Karpas-422 (cell line): ENCODE results near the gene SLFN12. TPM values are rescaled to one million over a fixed set of nuclear protein-coding genes. Genes with fewer than 3 reads are reported as not detected.
"Not testable (repeated sequence)": the region's sequence is repeated elsewhere in the genome, so short reads cannot be mapped to it uniquely, and the experiment has no call there.

ENCODE experiments used
- DNase-seq: peaks from one replicate; pipeline ENCODE4 v3.0.0-alpha.2; 2015
- H2AFZ ChIP-seq: fragments of 200-600 bp; sonication (generic); 2 replicates; pipeline ENCODE4 v1.6.1; 2014; ENCODE audit warnings: antibody characterized with exemption, low read length, mixed read lengths
- H3K27ac ChIP-seq: fragments of 200-600 bp; sonication (generic); 2 replicates; pipeline ENCODE4 v1.5.1; 2014; ENCODE audit warnings: mild to moderate bottlenecking, low read length, moderate library complexity
- H3K27me3 ChIP-seq: fragments of 200-600 bp; sonication (generic); 2 replicates; pipeline ENCODE4 v1.6.1; 2014; ENCODE audit warnings: low read length, mixed read lengths
- H3K36me3 ChIP-seq: fragments of 200-600 bp; sonication (generic); 2 replicates; pipeline ENCODE4 v1.6.1; 2014; ENCODE audit warnings: low read length, mixed read lengths; ENCODE audit not compliant: insufficient read depth
- H3K4me1 ChIP-seq: fragments of 200-600 bp; sonication (generic); 2 replicates; pipeline ENCODE4 v1.6.1; 2014; ENCODE audit warnings: mild to moderate bottlenecking, low read length, mixed read lengths
- H3K4me2 ChIP-seq: fragments of 200-600 bp; sonication (generic); 2 replicates; pipeline ENCODE4 v1.6.1; 2014; ENCODE audit warnings: low read length, low read depth, mild to moderate bottlenecking; ENCODE audit not compliant: poor library complexity, severe bottlenecking
- H3K4me3 ChIP-seq: fragments of 200-600 bp; sonication (generic); 2 replicates; pipeline ENCODE4 v1.5.1; 2014; ENCODE audit warnings: mild to moderate bottlenecking, antibody characterized with exemption, low read length, mixed read lengths
- H3K79me2 ChIP-seq: fragments of 200-600 bp; sonication (generic); 2 replicates; pipeline ENCODE4 v1.6.1; 2014; ENCODE audit warnings: mild to moderate bottlenecking, low read length, mixed read lengths
- H3K9ac ChIP-seq: fragments of 200-600 bp; sonication (generic); 2 replicates; pipeline ENCODE4 v1.6.0; 2014; ENCODE audit warnings: low read length
- H3K9me2 ChIP-seq: fragments of 200-600 bp; sonication (generic), shearing (Covaris generic); replicated peaks from 2 replicates; pipeline ENCODE4 v1.6.0; 2014; ENCODE audit warnings: mild to moderate bottlenecking, low read length, moderate library complexity; ENCODE audit not compliant: insufficient read depth
- H3K9me3 ChIP-seq: fragments of 300-700, 200-600 bp; sonication (generic); 2 replicates; pipeline ENCODE4 v1.6.1; 2014; ENCODE audit warnings: low read length, mixed read lengths
- H4K20me1 ChIP-seq: fragments of 200-600 bp; sonication (generic); 2 replicates; pipeline ENCODE4 v1.6.1; 2014; ENCODE audit warnings: mild to moderate bottlenecking, antibody characterized with exemption, low read length, low read depth; ENCODE audit not compliant: insufficient read depth
- total RNA-seq: library from RNA; depleted of rRNA; stranded (reverse); fragments of >200 nt; shearing (Covaris generic); gene quantifications from 2 replicates; pipeline ENCODE4 v1.2.3, GENCODE V29; 2014; ENCODE audit warnings: low replicate concordance

SLFN12 gene
- total RNA-seq, 1 experiment from 2014 or later = not detected

- Histone ChIP-seq H3K79me2 (no peaks in the 10 kb centered on the region), H4K20me1 (no peaks in the 10 kb centered on the region), H3K9me3 (no peaks in the 10 kb centered on the region), H3K4me1 (no peaks in the 10 kb centered on the region), H3K36me3 (no peaks in the 10 kb centered on the region), H3K27ac (no peak overlapping the region), H3K4me2 (no peak overlapping the region), H3K9ac (no peak overlapping the region), H3K9me2 (no peaks in the 10 kb centered on the region), H2AFZ (no peak overlapping the region), H3K27me3 (no peaks in the 10 kb centered on the region), H3K4me3 (no peak overlapping the region)
- no peak for DNase-seq
These were observed 4.1 kb downstream of the SLFN12 start for GRCh38 chr17:35428229-35428628.

- Histone ChIP-seq H3K9me3 (no peaks in the 10 kb centered on the region), H3K9ac (no peak overlapping the region), H3K27me3 (no peaks in the 10 kb centered on the region), H4K20me1 (no peaks in the 10 kb centered on the region), H3K79me2 (no peaks in the 10 kb centered on the region), H3K4me2 (no peak overlapping the region), H3K36me3 (no peaks in the 10 kb centered on the region), H3K4me3 (no peak overlapping the region), H2AFZ (no peak overlapping the region), H3K4me1 (no peaks in the 10 kb centered on the region), H3K27ac (no peak overlapping the region), H3K9me2 (no peaks in the 10 kb centered on the region)
- DNase-seq = no peak
These were observed 8.5 kb downstream of the SLFN12 start for GRCh38 chr17:35423761-35424160.

GRCh38 chr17:35421069-35421468 is 11.2 kb downstream of the SLFN12 start:
- H3K36me3 ChIP-seq, H3K9me2 ChIP-seq, H3K27ac ChIP-seq, H3K4me3 ChIP-seq, H3K79me2 ChIP-seq, H3K27me3 ChIP-seq, H4K20me1 ChIP-seq, H2AFZ ChIP-seq, H3K9me3 ChIP-seq, H3K4me2 ChIP-seq, H3K4me1 ChIP-seq, DNase-seq, H3K9ac ChIP-seq: not testable (repeated sequence)

GRCh38 chr17:35416659-35417058 is 15.6 kb downstream of the SLFN12 start:
- Histone ChIP-seq H3K4me3 (no peak overlapping the region), H3K9me3 (no peaks in the 10 kb centered on the region), H2AFZ (no peak overlapping the region), H3K27ac (no peak overlapping the region), H3K79me2 (no peaks in the 10 kb centered on the region), H3K4me1 (no peaks in the 10 kb centered on the region), H3K9ac (no peak overlapping the region), H4K20me1 (no peaks in the 10 kb centered on the region), H3K36me3 (no peaks in the 10 kb centered on the region), H3K4me2 (no peak overlapping the region), H3K27me3 (no peaks in the 10 kb centered on the region), H3K9me2 (no peaks in the 10 kb centered on the region)
- no peak for DNase-seq

GRCh38 chr17:35414707-35415106 is 17.6 kb downstream of the SLFN12 start:
- not testable (repeated sequence) for H3K4me1 ChIP-seq, H4K20me1 ChIP-seq, H3K9me2 ChIP-seq, H3K36me3 ChIP-seq, H3K27me3 ChIP-seq, H2AFZ ChIP-seq, H3K9ac ChIP-seq, H3K9me3 ChIP-seq, H3K79me2 ChIP-seq, H3K4me2 ChIP-seq, H3K27ac ChIP-seq, DNase-seq, H3K4me3 ChIP-seq

- Histone ChIP-seq H3K4me3 (no peak overlapping the region), H2AFZ (no peak overlapping the region), H3K9me3 (no peaks in the 10 kb centered on the region), H3K79me2 (no peaks in the 10 kb centered on the region), H3K9me2 (no peaks in the 10 kb centered on the region), H3K9ac (no peak overlapping the region), H3K27ac (no peak overlapping the region), H3K36me3 (no peaks in the 10 kb centered on the region), H4K20me1 (no peaks in the 10 kb centered on the region), H3K27me3 (no peaks in the 10 kb centered on the region), H3K4me2 (no peak overlapping the region), H3K4me1 (no peaks in the 10 kb centered on the region)
- no peak for DNase-seq
These were observed 18.1 kb downstream of the SLFN12 start for GRCh38 chr17:35414247-35414646.

- H4K20me1 ChIP-seq = no peaks in the 10 kb centered on the region
- H3K4me1 ChIP-seq = no peaks in the 10 kb centered on the region
- H3K4me2 ChIP-seq = no peak overlapping the region
- no peak overlapping the region for H2AFZ ChIP-seq
- no peaks in the 10 kb centered on the region for H3K36me3 ChIP-seq
- H3K4me3 ChIP-seq = no peak overlapping the region
- no peaks in the 10 kb centered on the region for H3K27me3 ChIP-seq
- no peaks in the 10 kb centered on the region for H3K9me2 ChIP-seq
- H3K27ac ChIP-seq = no peak overlapping the region
- H3K9ac ChIP-seq = no peak overlapping the region
- no peaks in the 10 kb centered on the region for H3K79me2 ChIP-seq
- DNase-seq = no peak
- no peaks in the 10 kb centered on the region for H3K9me3 ChIP-seq
These were observed 24.8 kb downstream of the SLFN12 start for GRCh38 chr17:35407531-35407930.

- no peaks in the 10 kb centered on the region for H3K27me3 ChIP-seq
- H3K27ac ChIP-seq = no peak overlapping the region
- no peak overlapping the region for H3K4me2 ChIP-seq
- no peak for DNase-seq
- H2AFZ ChIP-seq = no peak overlapping the region
- no peaks in the 10 kb centered on the region for H3K9me3 ChIP-seq
- no peak overlapping the region for H3K9ac ChIP-seq
- H3K9me2 ChIP-seq = no peaks in the 10 kb centered on the region
- no peak overlapping the region for H3K4me3 ChIP-seq
- H3K36me3 ChIP-seq = no peaks in the 10 kb centered on the region
- no peaks in the 10 kb centered on the region for H3K79me2 ChIP-seq
- H3K4me1 ChIP-seq = no peaks in the 10 kb centered on the region
- H4K20me1 ChIP-seq = no peaks in the 10 kb centered on the region
These were observed 25.7 kb downstream of the SLFN12 start for GRCh38 chr17:35406568-35406967.

- Histone ChIP-seq H3K36me3 (no peaks in the 10 kb centered on the region), H3K9me2 (no peaks in the 10 kb centered on the region), H3K4me3 (no peak overlapping the region), H3K9me3 (no peaks in the 10 kb centered on the region), H3K4me2 (no peak overlapping the region), H3K4me1 (no peaks in the 10 kb centered on the region), H3K9ac (no peak overlapping the region), H3K27ac (no peak overlapping the region), H2AFZ (no peak overlapping the region), H3K27me3 (no peaks in the 10 kb centered on the region), H3K79me2 (no peaks in the 10 kb centered on the region), H4K20me1 (no peaks in the 10 kb centered on the region)
- no peak for DNase-seq
These were observed 27.9 kb downstream of the SLFN12 start for GRCh38 chr17:35404360-35404759.
